NOMO-1 (cell line): Measurements from ENCODE around the gene SLBP.

Source experiments
- DNase-seq, 2 experiments: peaks; one replicate each; lab custom pipeline; 2025; ENCODE audit not compliant: unreplicated experiment in 2 of 2; lab: John Stamatoyannopoulos, UW

The SLBP gene

GRCh38 chr4:1712216-1713002, at the start of gene SLBP:
SLBP (minus strand) TSS chr4:1712319; CDS start chr4:1712188, 131 bp downstream.
- DNase-seq = peak; percentile 98 to 99

GRCh38 chr4:1761130-1761689, 49.1 kb upstream of the SLBP start:
- DNase-seq = no peak

GRCh38 chr4:1760521-1761071, 48.5 kb upstream of the SLBP start:
- DNase-seq = no peak

GRCh38 chr4:1759818-1760223, 47.7 kb upstream of the SLBP start:
- no peak for DNase-seq

GRCh38 chr4:1759170-1759817, 47.2 kb upstream of the SLBP start:
- no peak for DNase-seq

GRCh38 chr4:1758306-1759121, 46.4 kb upstream of the SLBP start:
- DNase-seq = no peak

GRCh38 chr4:1757836-1758235, 45.7 kb upstream of the SLBP start:
- DNase-seq = no peak

GRCh38 chr4:1756893-1757779, 45.0 kb upstream of the SLBP start:
- no peak for DNase-seq

- DNase-seq = no peak
Measured at GRCh38 chr4:1756079-1756478, 44.0 kb upstream of the SLBP start.

- no peak for DNase-seq
Measured at GRCh38 chr4:1755297-1755696, 43.2 kb upstream of the SLBP start.

- DNase-seq = no peak
Measured at GRCh38 chr4:1754336-1754735, 42.2 kb upstream of the SLBP start.

GRCh38 chr4:1753697-1754311, 41.7 kb upstream of the SLBP start:
- DNase-seq = no peak

- DNase-seq = no peak
Measured at GRCh38 chr4:1753294-1753696, 41.2 kb upstream of the SLBP start.

- peak in 1 of 2 experiments; percentile 34 for DNase-seq
Measured at GRCh38 chr4:1752284-1753041, 40.3 kb upstream of the SLBP start.

GRCh38 chr4:1751919-1752283, 39.8 kb upstream of the SLBP start:
- DNase-seq = no peak

- no peak for DNase-seq
Measured at GRCh38 chr4:1751155-1751918, 39.2 kb upstream of the SLBP start.

GRCh38 chr4:1750381-1751154, 38.4 kb upstream of the SLBP start:
- DNase-seq = no peak
